Measurements from ENCODE around the gene SNAP47.

SNAP47 gene

GRCh38 chr1:227749225-227749624 is 14.0 kb downstream of the SNAP47 start:
- in situ Hi-C loops (cut with HindIII; ENCODE audit: low sequenced_read_pairs) = no loop called here
- TF ChIP-seq CTCF (IDR thresholded peaks at IDR 0.05; ENCODE audit: low read depth, low read length, missing control alignments) = no peak

GRCh38 chr1:227749916-227750710 is 14.9 kb downstream of the SNAP47 start:
- in situ Hi-C loops (cut with HindIII; ENCODE audit: low sequenced_read_pairs) = loop anchor here (25.0 kb wide), 1 partner anchor 187 kb away; the partner anchor contains the start of gene WNT9A
- no peak for DNase-seq (ENCODE audit: low read depth)
- TF ChIP-seq CTCF (IDR thresholded peaks at IDR 0.05; ENCODE audit: low read depth, low read length, missing control alignments) = no peak
- H3K4me3 ChIP-seq (ENCODE audit: low read depth, low read length) = no peak overlapping the region

More at GRCh38 chr1:227749225-227749624, 14.0 kb downstream of the SNAP47 start:
- no peak for DNase-seq (ENCODE audit: low read depth)
- no peak overlapping the region for H3K4me3 ChIP-seq (ENCODE audit: low read depth, low read length)

GRCh38 chr1:227753999-227754711 is 18.9 kb downstream of the SNAP47 start:
- in situ Hi-C loops (cut with HindIII; ENCODE audit: low sequenced_read_pairs) = loop anchor here (25.0 kb wide), 1 partner anchor 183 kb away; the partner anchor contains the start of gene WNT9A
- no peak overlapping the region for H3K4me3 ChIP-seq (ENCODE audit: low read depth, low read length)
- no peak for TF ChIP-seq CTCF (IDR thresholded peaks at IDR 0.05; ENCODE audit: low read depth, low read length, missing control alignments)
- DNase-seq (ENCODE audit: low read depth) = no peak

GRCh38 chr1:227754958-227755357 is 19.7 kb downstream of the SNAP47 start:
- no peak overlapping the region for H3K4me3 ChIP-seq (ENCODE audit: low read depth, low read length)
- in situ Hi-C loops (cut with HindIII; ENCODE audit: low sequenced_read_pairs) = loop anchor here (25.0 kb wide), 1 partner anchor 182 kb away; the partner anchor contains the start of gene WNT9A
- no peak for DNase-seq (ENCODE audit: low read depth)
- TF ChIP-seq CTCF (IDR thresholded peaks at IDR 0.05; ENCODE audit: low read depth, low read length, missing control alignments) = no peak

GRCh38 chr1:227756172-227756959 is 21.1 kb downstream of the SNAP47 start:
- no peak for TF ChIP-seq CTCF (IDR thresholded peaks at IDR 0.05; ENCODE audit: low read depth, low read length, missing control alignments)
- in situ Hi-C loops (cut with HindIII; ENCODE audit: low sequenced_read_pairs) = loop anchor here (25.0 kb wide), 1 partner anchor 181 kb away; the partner anchor contains the start of gene WNT9A
- H3K4me3 ChIP-seq (ENCODE audit: low read depth, low read length) = no peak overlapping the region
- DNase-seq (ENCODE audit: low read depth) = no peak

GRCh38 chr1:227757781-227758180 is 22.5 kb downstream of the SNAP47 start:
- DNase-seq (ENCODE audit: low read depth) = no peak
- H3K4me3 ChIP-seq (ENCODE audit: low read depth, low read length) = no peak overlapping the region
- no peak for TF ChIP-seq CTCF (IDR thresholded peaks at IDR 0.05; ENCODE audit: low read depth, low read length, missing control alignments)
- in situ Hi-C loops (cut with HindIII; ENCODE audit: low sequenced_read_pairs) = loop anchor here (25.0 kb wide), 1 partner anchor 180 kb away; the partner anchor contains the start of gene WNT9A

Measured in astrocyte of the cerebellum (primary cell).